ENCODE measurements around the gene DNAJC6.
"Not testable (repeated sequence)": the region's sequence is repeated elsewhere in the genome, so short reads cannot be mapped to it uniquely, and the experiment has no call there.

The DNAJC6 gene

DNA sequence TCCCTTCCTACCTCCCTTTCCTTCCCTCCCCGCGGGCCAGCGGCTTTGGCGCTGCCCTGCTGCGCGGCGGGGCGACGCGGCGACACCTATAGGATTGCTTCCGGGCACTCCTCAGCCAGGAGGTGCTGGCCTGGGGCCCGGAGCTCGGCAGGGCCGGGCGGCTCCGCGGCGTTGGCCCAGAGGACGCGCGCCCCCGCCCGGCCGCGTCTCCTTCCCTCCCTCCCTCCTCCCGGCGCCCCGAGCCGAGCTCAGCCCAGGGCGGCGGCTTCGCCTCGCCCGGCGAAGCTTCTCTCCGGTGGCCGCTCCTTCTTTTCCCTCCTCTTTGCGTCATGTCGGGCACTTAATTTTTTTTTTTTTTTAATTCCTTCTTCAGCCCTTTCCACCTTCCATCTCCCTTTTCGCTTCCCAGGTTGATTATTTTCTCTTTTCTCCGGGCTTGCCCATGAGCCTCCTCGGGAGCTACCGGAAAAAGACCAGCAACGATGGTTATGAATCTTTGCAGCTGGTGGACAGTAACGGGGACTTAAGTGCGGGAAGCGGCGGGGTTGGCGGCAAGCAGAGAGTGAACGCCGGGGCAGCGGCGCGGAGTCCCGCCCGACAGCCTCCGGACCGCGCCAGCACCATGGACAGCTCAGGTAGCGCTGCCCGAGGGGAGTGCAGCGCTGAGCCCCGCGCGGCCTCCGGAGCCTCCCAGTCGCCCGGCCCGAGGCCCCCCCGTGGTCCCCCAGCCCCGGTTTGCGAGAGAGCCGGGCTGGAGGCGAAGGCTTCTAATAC, at the start of gene DNAJC6:
TSS of gene DNAJC6 (plus strand) at position 240 of the 774 bp plus-strand sequence. CDS start at position 443, 203 bp downstream.
- DNase-seq: peak; percentile 70 to 88 (median 87)

- peak in 1 of 3 experiments; percentile 57 for DNase-seq
These were observed 49.5 kb upstream of the DNAJC6 start for GRCh38 chr1:65259816-65260215.

- DNase-seq: no peak
These were observed 48.4 kb upstream of the DNAJC6 start for GRCh38 chr1:65260851-65261473.

DNA sequence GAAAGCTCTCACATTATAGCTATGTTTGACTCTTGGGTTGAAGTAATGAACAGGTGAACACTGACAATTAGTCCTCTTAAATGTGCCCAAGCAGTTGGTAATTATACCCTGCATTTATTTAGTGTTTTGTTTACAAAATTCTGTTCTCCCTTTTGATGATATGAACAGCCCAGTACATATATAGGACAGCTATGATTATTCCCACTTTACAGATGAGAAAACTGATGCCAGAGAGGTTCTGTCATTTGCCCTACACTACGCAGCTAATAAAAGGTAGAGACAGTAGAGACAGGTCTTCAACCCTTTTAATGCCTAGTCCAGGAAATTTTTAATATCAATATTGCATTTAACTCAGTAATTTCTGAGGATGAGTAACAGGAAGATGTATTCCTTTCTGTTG, 46.1 kb upstream of the DNAJC6 start:
- DNase-seq: peak in 1 of 3 experiments; percentile 17

DNA sequence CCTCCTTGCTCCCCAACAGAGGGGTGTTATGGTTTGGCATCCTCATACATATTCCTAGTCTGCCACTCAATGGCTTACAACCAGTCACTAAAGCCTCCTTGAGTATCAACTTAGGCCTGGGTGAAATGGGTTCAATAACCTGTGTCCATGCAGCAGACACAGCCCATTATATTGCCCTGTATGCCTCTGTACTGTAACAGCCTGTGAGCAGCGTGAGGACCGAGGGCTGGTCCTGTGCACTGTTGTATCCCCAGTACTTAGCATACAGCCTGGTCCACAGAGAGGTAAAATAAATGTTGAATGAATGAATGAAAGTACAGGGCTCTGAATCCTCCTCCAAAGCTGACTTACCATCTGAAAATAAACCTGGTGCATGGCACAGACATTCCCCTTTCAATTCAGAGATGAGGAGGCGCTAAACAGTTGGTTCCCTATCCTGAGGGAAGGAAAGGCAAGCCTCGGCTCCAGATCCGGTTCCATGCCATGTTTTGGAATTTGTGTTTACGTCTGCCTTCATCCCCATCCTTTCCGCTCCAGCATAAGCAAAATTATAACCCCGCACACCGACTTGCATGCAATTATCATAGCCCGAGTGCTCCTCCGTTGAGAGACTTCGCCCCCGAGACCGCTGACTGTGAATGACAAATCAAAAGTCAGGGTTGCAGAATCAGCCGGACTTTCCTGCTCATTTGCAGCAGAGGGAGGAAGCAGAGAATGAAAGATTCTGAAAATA, 45.0 kb upstream of the DNAJC6 start:
- peak; percentile 56 to 87 (median 78) for DNase-seq

DNA sequence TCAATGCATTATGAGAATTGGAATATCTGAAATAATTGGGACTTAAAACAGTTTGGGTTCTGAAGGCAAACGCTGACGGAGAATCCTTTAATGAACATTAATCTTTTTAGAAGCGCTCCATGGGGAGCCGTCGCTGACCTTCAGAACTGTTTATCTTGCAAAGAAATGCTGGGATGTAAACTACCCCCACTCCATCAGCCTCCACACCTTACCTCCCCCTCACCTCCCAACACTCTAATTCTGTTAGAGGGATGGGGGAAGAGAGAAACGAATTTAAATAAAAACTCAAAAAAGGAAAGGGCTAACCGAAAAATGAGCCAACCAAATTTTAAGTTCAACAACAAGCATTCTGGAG, 44.1 kb upstream of the DNAJC6 start:
- peak in 2 of 3 experiments; percentile 59 to 77 for DNase-seq

GRCh38 chr1:65265651-65266351, 43.5 kb upstream of the DNAJC6 start:
- DNase-seq: peak; percentile 20 to 80 (median 70)

DNA sequence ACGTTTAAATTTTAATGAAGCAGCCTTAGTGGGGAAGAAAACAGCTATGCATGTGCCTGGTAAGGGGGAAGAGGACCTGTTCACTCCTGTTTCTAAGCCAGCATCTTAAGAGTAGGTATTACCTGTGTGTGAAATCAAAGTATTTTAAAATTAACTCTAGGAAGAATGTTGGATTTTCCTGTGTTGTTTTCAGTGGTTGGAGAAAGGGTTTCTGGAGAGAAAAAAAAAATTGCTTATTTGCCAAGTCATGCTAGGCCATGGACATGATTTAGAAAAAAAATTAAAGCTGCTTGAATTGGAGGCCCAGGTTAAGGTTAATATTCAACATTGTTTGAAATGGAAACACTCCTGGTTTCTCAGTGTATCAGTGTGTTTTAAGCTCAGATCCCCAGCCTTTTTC, 42.9 kb upstream of the DNAJC6 start:
- no peak for DNase-seq

DNA sequence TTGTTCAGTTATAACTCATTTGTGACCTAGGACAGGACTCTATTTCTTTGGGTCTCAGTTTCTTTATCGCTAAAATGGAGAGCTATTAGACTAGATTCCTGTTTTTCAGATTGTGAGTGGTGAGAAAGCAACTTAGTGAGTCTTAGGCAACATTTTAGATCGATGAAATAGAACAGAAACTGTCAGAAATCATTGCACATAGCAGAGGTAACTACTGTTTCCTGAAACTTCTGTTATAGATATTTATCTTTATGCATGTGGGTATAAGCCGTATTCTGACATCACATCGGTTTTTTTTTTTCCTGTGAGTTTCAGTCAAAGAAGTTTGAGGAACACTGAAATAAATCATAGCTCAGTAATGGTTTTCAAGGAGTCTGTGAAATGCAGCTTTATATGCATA, 42.1 kb upstream of the DNAJC6 start:
- DNase-seq: no peak

GRCh38 chr1:65267683-65268082, 41.7 kb upstream of the DNAJC6 start:
- peak in 1 of 3 experiments; percentile 34 for DNase-seq

- no peak for DNase-seq
These were observed 39.7 kb upstream of the DNAJC6 start for GRCh38 chr1:65269612-65270011.

DNA sequence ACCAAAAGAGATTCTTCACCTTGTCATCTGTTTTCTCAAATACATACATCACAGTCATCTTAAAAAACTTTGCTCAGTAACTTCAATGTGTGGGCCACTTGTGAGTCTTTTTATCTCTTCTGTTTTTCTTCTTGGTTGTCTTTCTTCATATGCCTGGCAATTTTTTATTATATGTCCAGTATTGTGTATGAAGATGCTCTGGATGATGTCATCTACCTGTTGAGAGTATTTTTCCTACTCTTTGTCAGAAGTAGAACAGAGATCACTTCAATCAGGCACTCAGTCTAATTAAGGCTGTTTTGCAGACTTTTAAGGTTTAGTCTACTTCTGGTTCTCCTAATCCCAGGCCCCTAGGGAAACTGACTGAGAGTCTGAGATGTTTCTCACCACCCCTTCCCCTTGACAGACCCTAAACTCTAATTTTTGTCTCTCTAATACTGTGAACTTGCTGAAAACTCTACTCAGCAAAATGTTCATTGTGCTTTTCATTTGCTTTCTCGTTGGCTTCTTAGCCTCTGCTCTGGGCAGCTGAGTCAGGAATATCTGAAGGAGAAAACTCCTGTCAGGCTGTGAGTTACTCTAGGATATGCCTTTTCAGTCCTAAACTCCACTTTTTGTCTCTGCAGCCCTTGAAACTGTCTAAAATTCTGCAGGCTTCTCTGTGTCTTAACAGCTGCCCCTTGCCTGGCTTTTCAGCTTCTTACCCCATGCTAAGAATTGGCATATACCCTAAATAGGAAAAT, 33.0 kb upstream of the DNAJC6 start:
- no peak for DNase-seq

DNA sequence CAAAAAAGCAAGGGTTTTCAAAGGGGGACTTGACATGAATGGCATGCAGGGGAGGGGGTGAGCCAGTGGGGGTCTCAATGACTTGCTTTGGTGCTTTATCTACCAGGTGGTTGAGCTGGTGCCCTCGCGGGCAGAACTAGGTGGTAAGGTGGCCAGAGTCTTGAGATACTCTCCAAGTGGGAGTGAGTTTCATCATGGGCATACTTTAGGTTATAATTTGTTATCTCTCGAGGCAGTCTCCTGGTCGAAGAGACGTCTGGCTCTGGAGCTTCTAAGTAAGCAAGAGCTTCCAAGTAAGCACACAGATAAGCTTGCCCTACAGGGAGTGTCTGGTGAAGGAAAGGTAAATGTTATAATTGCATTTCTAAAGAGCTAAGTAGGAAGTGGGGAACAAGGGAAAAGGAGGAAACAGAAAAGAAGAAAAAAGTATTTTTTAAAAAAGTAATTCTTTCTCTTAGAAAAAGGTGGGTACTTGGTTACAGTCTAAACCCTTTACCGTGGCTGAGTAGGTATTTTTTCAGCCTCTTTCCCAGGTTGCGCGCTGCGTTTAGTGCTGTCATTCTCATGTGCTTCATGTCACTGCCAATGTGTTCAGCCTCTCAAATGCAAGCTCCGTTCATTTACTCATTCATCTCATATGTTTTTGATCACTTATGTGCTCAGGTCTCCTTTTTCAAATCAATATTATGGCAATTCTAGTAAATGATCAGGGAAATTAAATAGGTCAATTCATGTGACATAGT, 31.6 kb upstream of the DNAJC6 start:
- DNase-seq: no peak

GRCh38 chr1:65278376-65279069, 30.8 kb upstream of the DNAJC6 start:
- no peak for DNase-seq

GRCh38 chr1:65279070-65279779, 30.1 kb upstream of the DNAJC6 start:
- DNase-seq: peak in 2 of 3 experiments; percentile 9 to 42

DNA sequence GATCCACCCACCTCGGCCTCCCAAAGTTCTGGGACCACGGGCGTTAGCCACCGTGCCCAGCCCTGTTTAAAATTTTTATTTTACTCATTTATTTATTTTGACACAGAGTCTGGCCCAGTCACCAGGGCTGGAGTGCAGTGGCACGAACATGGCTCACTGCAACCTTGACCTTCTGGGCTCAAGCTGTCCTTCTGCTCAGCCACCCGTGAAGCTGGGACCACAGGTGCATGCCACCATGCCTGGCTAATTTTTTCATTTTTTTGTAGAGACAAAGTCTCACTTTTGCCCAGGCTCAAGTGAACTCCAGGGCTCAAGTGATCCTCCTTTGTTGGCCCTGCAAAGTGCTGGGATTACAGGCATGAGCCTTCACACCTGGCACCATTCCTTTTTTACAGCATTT, 27.5 kb upstream of the DNAJC6 start:
- DNase-seq: no peak

- no peak for DNase-seq
These were observed 25.1 kb upstream of the DNAJC6 start for GRCh38 chr1:65284229-65284628.

DNA sequence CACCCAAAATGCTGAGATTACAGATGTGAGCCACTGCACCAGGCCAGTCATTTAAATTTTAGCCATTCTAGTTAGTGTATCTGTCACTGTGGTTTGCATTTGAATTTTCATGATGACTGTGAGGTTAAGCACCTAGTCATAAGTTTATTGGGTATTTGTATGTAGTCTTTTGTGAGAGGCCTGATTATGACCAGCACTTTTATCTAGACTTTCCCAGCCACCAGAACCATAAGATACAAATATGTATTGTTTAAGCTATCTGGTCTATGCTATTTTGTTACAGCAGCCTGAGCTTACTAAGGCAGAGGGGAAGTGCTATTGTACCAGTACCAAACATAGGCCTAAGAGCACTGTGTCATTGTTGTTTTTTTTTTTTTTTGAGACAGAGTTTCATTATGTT, 19.9 kb upstream of the DNAJC6 start:
- DNase-seq: no peak

DNA sequence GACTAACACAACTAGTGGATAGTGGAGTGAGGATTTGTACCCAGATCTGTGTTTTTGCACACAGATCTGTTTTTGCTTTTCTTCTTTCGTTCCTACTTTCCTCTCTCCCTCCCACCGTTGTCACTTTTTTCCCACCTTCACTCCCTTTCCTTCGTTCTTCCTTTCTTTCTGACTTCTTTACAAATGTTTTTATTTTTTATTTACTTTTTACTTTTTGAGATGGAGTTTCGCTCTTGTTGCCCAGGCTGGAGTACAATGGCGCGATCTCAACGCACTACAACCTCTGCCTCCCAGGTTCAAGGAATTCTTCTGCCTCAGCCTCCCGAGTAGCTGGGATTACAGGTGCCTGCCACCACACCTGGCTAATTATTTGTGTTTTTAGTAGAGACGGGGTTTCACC, 17.5 kb upstream of the DNAJC6 start:
- not testable (repeated sequence) for DNase-seq

- DNase-seq: no peak
These were observed 16.3 kb upstream of the DNAJC6 start for GRCh38 chr1:65292861-65293593.

Measured in NCI-H1417 (cell line).